ENCODE measurements around the gene KRABD2.

KRABD2 gene

GRCh38 chr17:8391711-8392110 lies 15.2 kb upstream of the KRABD2 start:
- no peak for DNase-seq (ENCODE audit: extremely low spot score)
- Histone ChIP-seq H3K4me1 (no peaks in the 10 kb centered on the region), H3K4me3 (no peak overlapping the region), H3K36me3 (no peaks in the 10 kb centered on the region), H3K9me3 (no peaks in the 10 kb centered on the region), H3K27me3 (peaks cover 0 to 45% (median 13%) of the 10 kb centered on the region in 4 donors), H3K27ac (replicated peaks in 1 of 4) (no peak overlapping the region)
- TF ChIP-seq EP300 (IDR thresholded peaks at IDR 0.05), result no peak
- TF ChIP-seq POLR2A (IDR thresholded peaks at IDR 0.05; ENCODE audit: low read depth), result no peak
- no peak for TF ChIP-seq POLR2AphosphoS5 (IDR thresholded peaks at IDR 0.05)
- TF ChIP-seq CTCF (IDR thresholded peaks at IDR 0.05), result no peak
- intact Hi-C loops (cut with DNase I), result no loop called here
- 52% methylated on average over 6 of the region's 9 CpGs for WGBS

- Histone ChIP-seq H3K9me3 (no peaks in the 10 kb centered on the region), H3K27me3 (peaks cover 0 to 9% (median 0%) of the 10 kb centered on the region in 4 donors), H3K36me3 (no peaks in the 10 kb centered on the region), H3K27ac (replicated peaks in 1 of 4) (no peak overlapping the region), H3K4me3 (no peak overlapping the region), H3K4me1 (peaks cover 4 to 16% (median 12%) of the 10 kb centered on the region in 4 donors)
- intact Hi-C loops (cut with DNase I), result loop anchor here (10.0 kb wide), 1 partner anchor 163 kb away; no protein-coding TSS in a partner anchor
- TF ChIP-seq POLR2A (IDR thresholded peaks at IDR 0.05; ENCODE audit: low read depth), result no peak
- no peak for TF ChIP-seq EP300 (IDR thresholded peaks at IDR 0.05)
- no peak for TF ChIP-seq CTCF (IDR thresholded peaks at IDR 0.05)
- TF ChIP-seq POLR2AphosphoS5 (IDR thresholded peaks at IDR 0.05), result no peak
- no peak for DNase-seq (ENCODE audit: extremely low spot score)
- WGBS, result 93% methylated on average over 7 of the region's 7 CpGs
These were observed 11.6 kb upstream of the KRABD2 start for GRCh38 chr17:8387914-8388651.

GRCh38 chr17:8386841-8387240 lies 10.3 kb upstream of the KRABD2 start:
- WGBS, result 77% methylated on average over 6 of the region's 6 CpGs
- Histone ChIP-seq H3K36me3 (peaks cover 0 to 3% (median 0%) of the 10 kb centered on the region in 4 donors), H3K9me3 (no peaks in the 10 kb centered on the region), H3K27me3 (no peaks in the 10 kb centered on the region), H3K4me3 (no peak overlapping the region), H3K4me1 (peaks cover 8 to 24% (median 18%) of the 10 kb centered on the region in 4 donors), H3K27ac (replicated peaks in 1 of 4) (no peak overlapping the region)
- TF ChIP-seq POLR2A (IDR thresholded peaks at IDR 0.05; ENCODE audit: low read depth) (no peak), POLR2AphosphoS5 (IDR thresholded peaks at IDR 0.05) (no peak), EP300 (IDR thresholded peaks at IDR 0.05) (no peak), CTCF (IDR thresholded peaks at IDR 0.05) (no peak)
- intact Hi-C loops (cut with DNase I), result loop anchor here (10.0 kb wide), 1 partner anchor 162 kb away; no protein-coding TSS in a partner anchor
- no peak for DNase-seq (ENCODE audit: extremely low spot score)

GRCh38 chr17:8384801-8385378 lies 8.4 kb upstream of the KRABD2 start:
- no peak for TF ChIP-seq EP300 (IDR thresholded peaks at IDR 0.05)
- TF ChIP-seq CTCF (IDR thresholded peaks at IDR 0.05), result no peak
- TF ChIP-seq POLR2AphosphoS5 (IDR thresholded peaks at IDR 0.05), result no peak
- no peak overlapping the region for H3K27ac ChIP-seq (replicated peaks in 1 of 4)
- intact Hi-C loops (cut with DNase I), result loop anchor here (10.0 kb wide), 1 partner anchor 160 kb away; no protein-coding TSS in a partner anchor

More at GRCh38 chr17:8384801-8385378, 8.4 kb upstream of the KRABD2 start:
- Histone ChIP-seq H3K4me1 (peaks cover 28 to 44% (median 38%) of the 10 kb centered on the region in 4 donors), H3K9me3 (no peaks in the 10 kb centered on the region), H3K36me3 (peaks cover 16 to 23% (median 19%) of the 10 kb centered on the region in 4 donors), H3K4me3 (no peak overlapping the region), H3K27me3 (no peaks in the 10 kb centered on the region)
- DNase-seq (ENCODE audit: extremely low spot score), result no peak
- 77% methylated on average over 12 of the region's 12 CpGs for WGBS
